Measurements from ENCODE around the gene RHBG. TPM values are rescaled to one million over a fixed set of nuclear protein-coding genes. Genes with fewer than 3 reads are reported as not detected.

The RHBG gene
- total and polyA plus RNA-seq, 2 donors (not counting 1 experiment from before 2014, with no cell fraction given) = not detected

DNA sequence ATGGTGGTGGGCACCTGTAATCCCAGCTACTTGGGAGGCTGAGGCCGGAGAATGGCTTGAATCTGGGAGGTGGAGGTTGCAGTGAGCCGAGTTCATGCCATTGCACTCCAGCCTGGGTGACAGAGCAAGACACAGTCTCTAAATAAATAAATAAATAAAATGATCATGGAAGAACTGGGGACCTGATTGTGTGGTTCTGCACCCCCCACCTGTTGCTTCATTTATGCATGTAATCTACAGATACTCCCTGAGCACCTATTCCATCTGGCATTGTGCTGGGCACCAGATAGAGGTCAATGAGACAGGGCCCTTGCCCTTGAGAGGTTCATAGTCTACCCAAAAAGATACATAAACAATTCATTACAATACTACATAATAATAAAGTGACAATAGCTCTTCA, 11.0 kb upstream of the RHBG start:
- no peaks in the 10 kb centered on the region for H3K9me3 Mint-ChIP-seq (ENCODE audit: insufficient read depth)

GRCh38 chr1:156358641-156359040, 10.4 kb upstream of the RHBG start:
- H3K4me1 Mint-ChIP-seq = peaks cover 6% of the 10 kb centered on the region
- no peak for ATAC-seq (ENCODE audit: low read depth)
- POLR2A ChIA-PET = interaction anchor here (0.7 kb wide), 2 partner anchors 27 to 370 kb away, joined by 3 read pairs; partner anchors contain the start of genes ISG20L2 and METTL25B

More for the DNA sequence above, 11.0 kb upstream of the RHBG start:
- POLR2A ChIA-PET = no interaction called here
- TF ChIP-seq EZH2 (IDR thresholded peaks at IDR 0.05; ENCODE audit: borderline replicate concordance, insufficient read depth, low read depth, low read length, poor library complexity, severe bottlenecking) = no peak
- TF ChIP-seq, protein P1, sequence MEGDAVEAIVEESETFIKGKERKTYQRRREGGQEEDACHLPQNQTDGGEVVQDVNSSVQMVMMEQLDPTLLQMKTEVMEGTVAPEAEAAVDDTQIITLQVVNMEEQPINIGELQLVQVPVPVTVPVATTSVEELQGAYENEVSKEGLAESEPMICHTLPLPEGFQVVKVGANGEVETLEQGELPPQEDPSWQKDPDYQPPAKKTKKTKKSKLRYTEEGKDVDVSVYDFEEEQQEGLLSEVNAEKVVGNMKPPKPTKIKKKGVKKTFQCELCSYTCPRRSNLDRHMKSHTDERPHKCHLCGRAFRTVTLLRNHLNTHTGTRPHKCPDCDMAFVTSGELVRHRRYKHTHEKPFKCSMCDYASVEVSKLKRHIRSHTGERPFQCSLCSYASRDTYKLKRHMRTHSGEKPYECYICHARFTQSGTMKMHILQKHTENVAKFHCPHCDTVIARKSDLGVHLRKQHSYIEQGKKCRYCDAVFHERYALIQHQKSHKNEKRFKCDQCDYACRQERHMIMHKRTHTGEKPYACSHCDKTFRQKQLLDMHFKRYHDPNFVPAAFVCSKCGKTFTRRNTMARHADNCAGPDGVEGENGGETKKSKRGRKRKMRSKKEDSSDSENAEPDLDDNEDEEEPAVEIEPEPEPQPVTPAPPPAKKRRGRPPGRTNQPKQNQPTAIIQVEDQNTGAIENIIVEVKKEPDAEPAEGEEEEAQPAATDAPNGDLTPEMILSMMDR (IDR thresholded peaks at IDR 0.05) = no peak
- peaks cover 6 to 9% of the 10 kb centered on the region in 2 donors for H3K4me1 ChIP-seq (ENCODE audit: control insufficient read depth in 2 of 2, insufficient read depth in 2 of 2, low read length in 2 of 2)
- no CpG with 5 or more reads among the region's 2 CpGs for WGBS (ENCODE audit: insufficient coverage)
- H3K4me2 ChIP-seq (replicated peaks; ENCODE audit: low read depth, low read length, poor library complexity, severe bottlenecking) = no peak overlapping the region
- H4K20me1 ChIP-seq (ENCODE audit: control insufficient read depth, insufficient read depth, low read length, poor library complexity, severe bottlenecking) = no peaks in the 10 kb centered on the region
- peaks cover 0 to 25% (median 11%) of the 10 kb centered on the region in 4 experiments for H3K27me3 ChIP-seq (replicated peaks in 1 of 4; ENCODE audit: control extremely low read depth in 1 of 4, control insufficient read depth in 3 of 4, insufficient read depth in 4 of 4, low read length in 3 of 4)
- intact Hi-C loops (cut with micrococcal nuclease) = loop anchor here (1.0 kb wide), 1 partner anchor 87 kb away; no protein-coding TSS in a partner anchor
- ATAC-seq (ENCODE audit: low read depth) (no peak), DNase-seq (no peak)
- H3K36me3 ChIP-seq (replicated peaks in 1 of 2; ENCODE audit: control extremely low read depth in 1 of 2, control insufficient read depth in 1 of 2, extremely low read depth in 1 of 2, insufficient read depth in 2 of 2, low read length in 1 of 2) = no peaks in the 10 kb centered on the region
- no peaks in the 10 kb centered on the region for H3K79me2 ChIP-seq (ENCODE audit: control insufficient read depth, insufficient read depth, low read length)
- Mint-ChIP-seq H3K27me3 (peaks cover 35% of the 10 kb centered on the region), H3K4me1 (peaks cover 6% of the 10 kb centered on the region), H3K4me3 (no peak overlapping the region), H3K27ac (no peak overlapping the region)
- no peaks in the 10 kb centered on the region for H3K9me3 ChIP-seq (ENCODE audit: control extremely low read depth in 1 of 3, control insufficient read depth in 2 of 3, insufficient read depth in 1 of 3, low read length in 2 of 3)
- H3K9ac ChIP-seq (ENCODE audit: low read length) = no peak overlapping the region
- no peak overlapping the region for H3K4me3 ChIP-seq (ENCODE audit: control extremely low read depth in 1 of 5, extremely low read depth in 1 of 5, insufficient read depth in 1 of 5, low read depth in 2 of 5, low read length in 4 of 5)
- no peak overlapping the region for H3K27ac ChIP-seq (ENCODE audit: low read length in 2 of 2)
- CTCF ChIA-PET = interaction anchor here (1.2 to 2.4 kb wide), 6 partner anchors 10 to 93 kb away, joined by 3 to 19 read pairs (median 5); no protein-coding TSS in a partner anchor
- no peak overlapping the region for H2AFZ ChIP-seq (ENCODE audit: insufficient read depth, low read depth, low read length, poor library complexity, severe bottlenecking)

More at GRCh38 chr1:156358641-156359040, 10.4 kb upstream of the RHBG start:
- no peak overlapping the region for H3K9ac ChIP-seq (ENCODE audit: low read length)
- H2AFZ ChIP-seq (ENCODE audit: insufficient read depth, low read depth, low read length, poor library complexity, severe bottlenecking) = no peak overlapping the region
- no peaks in the 10 kb centered on the region for H3K36me3 ChIP-seq (replicated peaks in 1 of 2; ENCODE audit: control extremely low read depth in 1 of 2, control insufficient read depth in 1 of 2, extremely low read depth in 1 of 2, insufficient read depth in 2 of 2, low read length in 1 of 2)
- no peaks in the 10 kb centered on the region for H3K79me2 ChIP-seq (ENCODE audit: control insufficient read depth, insufficient read depth, low read length)
- H3K9me3 ChIP-seq (ENCODE audit: control extremely low read depth in 1 of 3, control insufficient read depth in 2 of 3, insufficient read depth in 1 of 3, low read length in 2 of 3) = no peaks in the 10 kb centered on the region
- H3K4me3 ChIP-seq (ENCODE audit: control extremely low read depth in 1 of 5, extremely low read depth in 1 of 5, insufficient read depth in 1 of 5, low read depth in 2 of 5, low read length in 4 of 5) = no peak overlapping the region
- H3K27ac Mint-ChIP-seq = no peak overlapping the region
- no peaks in the 10 kb centered on the region for H4K20me1 ChIP-seq (ENCODE audit: control insufficient read depth, insufficient read depth, low read length, poor library complexity, severe bottlenecking)
- TF ChIP-seq, protein P1 (IDR thresholded peaks at IDR 0.05) = no peak
- TF ChIP-seq EZH2 (IDR thresholded peaks at IDR 0.05; ENCODE audit: borderline replicate concordance, insufficient read depth, low read depth, low read length, poor library complexity, severe bottlenecking) = no peak
- intact Hi-C loops (cut with micrococcal nuclease) = no loop called here
- peaks cover 35% of the 10 kb centered on the region for H3K27me3 Mint-ChIP-seq
- DNase-seq = no peak
- H3K27me3 ChIP-seq (replicated peaks in 1 of 4; ENCODE audit: control extremely low read depth in 1 of 4, control insufficient read depth in 3 of 4, insufficient read depth in 4 of 4, low read length in 3 of 4) = peaks cover 0 to 26% (median 11%) of the 10 kb centered on the region in 4 experiments
- H3K9me3 Mint-ChIP-seq (ENCODE audit: insufficient read depth) = no peaks in the 10 kb centered on the region
- peaks cover 6 to 9% of the 10 kb centered on the region in 2 donors for H3K4me1 ChIP-seq (ENCODE audit: control insufficient read depth in 2 of 2, insufficient read depth in 2 of 2, low read length in 2 of 2)
- H3K4me2 ChIP-seq (replicated peaks; ENCODE audit: low read depth, low read length, poor library complexity, severe bottlenecking) = no peak overlapping the region
- H3K27ac ChIP-seq (ENCODE audit: low read length in 2 of 2) = no peak overlapping the region
- WGBS (ENCODE audit: insufficient coverage) = no CpG with 5 or more reads among the region's 1 CpG
- CTCF ChIA-PET = interaction anchor here (0.7 to 2.4 kb wide), 11 partner anchors 11 to 92 kb away, joined by 3 to 19 read pairs (median 4); no protein-coding TSS in a partner anchor
- H3K4me3 Mint-ChIP-seq = no peak overlapping the region

Data from B cell (primary cell).